RWPE1 (cell line): ENCODE results near the gene NFIA.

Experiments
- CTCF ChIA-PET: fragments of 350-600 bp; sonication (Branson Sonifier 250); formaldehyde crosslinking; extraction: SDS; loops from one replicate; lab custom pipeline; 2021; lab: Yijun Ruan, JAX
- POLR2A ChIA-PET: fragments of 400-600 bp; formaldehyde crosslinking; extraction: SDS; loops from one replicate; lab custom pipeline; 2020; ENCODE audit warnings: antibody characterized with exemption; ENCODE audit not compliant: low non-redundant PET; lab: Yijun Ruan, JAX
- DNase-seq: peaks from one replicate; pipeline ENCODE4 v3.0.0; 2012; ENCODE audit warnings: low spot score
- H3K27ac ChIP-seq: fragments of 450-650 bp; 2 replicates; pipeline ENCODE4 v1.5.1; 2017
- TF ChIP-seq, protein P1 (sequence below): fragments of 450-650 bp; conservative IDR thresholded peaks from 2 replicates; pipeline ENCODE4 v1.5.1; 2017; ENCODE audit warnings: low read depth, mild to moderate bottlenecking

The NFIA gene

DNA sequence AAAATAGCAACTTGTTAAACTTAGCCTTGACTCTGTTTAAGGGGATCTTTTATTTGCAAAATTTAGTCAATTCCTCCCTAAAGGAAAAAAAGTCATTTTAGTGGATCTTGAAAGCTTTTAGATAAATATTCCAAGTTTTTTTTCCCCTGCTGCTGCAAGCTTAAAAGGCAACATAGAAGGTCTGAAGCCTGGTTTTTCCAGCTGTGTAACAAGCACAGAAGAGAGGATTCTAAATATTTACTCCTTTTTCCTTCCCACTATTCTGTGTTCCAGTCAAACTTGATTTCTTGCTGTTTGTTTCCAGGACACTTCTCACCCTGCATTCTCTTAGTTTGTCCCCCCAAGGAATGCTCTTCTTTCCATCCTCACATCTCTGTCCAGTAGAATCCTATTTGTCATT, 86.7 kb downstream of the NFIA start:
- CTCF ChIA-PET = no interaction called here
- H3K27ac ChIP-seq = no peak overlapping the region
- no peak for DNase-seq
- POLR2A ChIA-PET = no interaction called here
- TF ChIP-seq, protein P1, sequence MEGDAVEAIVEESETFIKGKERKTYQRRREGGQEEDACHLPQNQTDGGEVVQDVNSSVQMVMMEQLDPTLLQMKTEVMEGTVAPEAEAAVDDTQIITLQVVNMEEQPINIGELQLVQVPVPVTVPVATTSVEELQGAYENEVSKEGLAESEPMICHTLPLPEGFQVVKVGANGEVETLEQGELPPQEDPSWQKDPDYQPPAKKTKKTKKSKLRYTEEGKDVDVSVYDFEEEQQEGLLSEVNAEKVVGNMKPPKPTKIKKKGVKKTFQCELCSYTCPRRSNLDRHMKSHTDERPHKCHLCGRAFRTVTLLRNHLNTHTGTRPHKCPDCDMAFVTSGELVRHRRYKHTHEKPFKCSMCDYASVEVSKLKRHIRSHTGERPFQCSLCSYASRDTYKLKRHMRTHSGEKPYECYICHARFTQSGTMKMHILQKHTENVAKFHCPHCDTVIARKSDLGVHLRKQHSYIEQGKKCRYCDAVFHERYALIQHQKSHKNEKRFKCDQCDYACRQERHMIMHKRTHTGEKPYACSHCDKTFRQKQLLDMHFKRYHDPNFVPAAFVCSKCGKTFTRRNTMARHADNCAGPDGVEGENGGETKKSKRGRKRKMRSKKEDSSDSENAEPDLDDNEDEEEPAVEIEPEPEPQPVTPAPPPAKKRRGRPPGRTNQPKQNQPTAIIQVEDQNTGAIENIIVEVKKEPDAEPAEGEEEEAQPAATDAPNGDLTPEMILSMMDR = no peak

DNA sequence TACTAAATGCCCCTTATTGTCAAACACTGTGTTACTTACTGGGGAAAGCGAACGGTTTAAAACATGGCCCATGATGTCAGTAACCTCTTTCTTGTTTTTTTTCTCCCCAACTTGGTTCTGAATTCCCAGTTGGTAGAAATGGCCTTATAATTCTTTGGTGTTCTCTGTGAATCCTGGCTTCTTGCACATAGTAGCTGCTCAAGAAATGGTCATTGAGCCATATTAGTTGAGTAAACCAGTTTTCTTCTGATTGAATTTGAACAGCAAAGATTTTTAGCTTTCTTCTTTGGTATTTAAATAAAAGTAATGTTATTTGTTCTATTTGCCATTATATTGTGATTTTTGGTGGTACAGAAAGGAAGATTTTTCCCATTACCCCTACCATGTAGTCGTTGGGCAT, 87.3 kb downstream of the NFIA start:
- ChIA-PET CTCF (no interaction called here), POLR2A (no interaction called here)
- TF ChIP-seq, protein P1 = no peak
- no peak for DNase-seq
- H3K27ac ChIP-seq = no peak overlapping the region

DNA sequence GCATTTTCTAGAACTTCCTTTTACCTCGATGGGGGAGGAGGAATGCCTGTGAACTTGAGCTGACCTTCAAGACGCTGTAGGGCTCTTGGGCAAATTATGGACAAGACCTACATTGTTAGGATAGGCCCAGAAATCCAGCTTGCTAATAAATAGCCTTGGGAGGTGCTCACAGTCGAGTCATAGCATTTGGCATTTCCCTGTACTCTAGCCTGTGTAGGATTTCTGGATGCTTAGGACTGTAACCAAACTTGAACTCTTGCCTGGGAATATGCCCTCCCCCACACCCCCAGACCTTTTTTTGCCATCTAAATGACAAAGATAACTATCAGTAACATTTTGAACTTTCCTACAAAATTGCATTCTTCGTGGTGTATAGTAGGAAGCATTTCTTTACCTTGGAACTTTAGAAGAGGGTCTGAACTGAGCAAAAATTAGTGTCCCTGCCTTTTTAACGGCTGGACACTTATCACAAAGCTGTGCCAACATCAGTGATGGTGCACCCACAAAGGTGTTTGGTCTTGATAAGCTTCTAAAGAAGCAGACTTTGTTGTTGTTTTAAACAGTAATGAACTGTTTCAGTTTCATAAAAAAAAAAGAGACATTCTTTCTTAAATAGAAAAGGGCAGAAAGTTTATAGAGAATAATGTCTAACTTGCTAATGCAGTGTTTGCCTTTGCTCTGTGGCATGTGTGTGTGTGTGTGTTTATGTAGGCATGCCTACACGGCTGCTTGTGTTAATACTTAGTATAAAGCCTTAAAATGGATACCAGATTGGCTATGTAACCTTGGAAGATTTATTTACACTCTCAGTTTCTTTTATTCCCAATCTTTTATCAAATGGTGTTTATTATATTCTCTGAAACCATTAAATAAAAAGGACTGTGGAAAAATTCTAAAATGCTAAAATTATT, 88.2 kb downstream of the NFIA start:
- ChIA-PET CTCF (no interaction called here), POLR2A (no interaction called here)
- peak; percentile 33 for DNase-seq
- TF ChIP-seq, protein P1 = no peak
- H3K27ac ChIP-seq = no peak overlapping the region

DNA sequence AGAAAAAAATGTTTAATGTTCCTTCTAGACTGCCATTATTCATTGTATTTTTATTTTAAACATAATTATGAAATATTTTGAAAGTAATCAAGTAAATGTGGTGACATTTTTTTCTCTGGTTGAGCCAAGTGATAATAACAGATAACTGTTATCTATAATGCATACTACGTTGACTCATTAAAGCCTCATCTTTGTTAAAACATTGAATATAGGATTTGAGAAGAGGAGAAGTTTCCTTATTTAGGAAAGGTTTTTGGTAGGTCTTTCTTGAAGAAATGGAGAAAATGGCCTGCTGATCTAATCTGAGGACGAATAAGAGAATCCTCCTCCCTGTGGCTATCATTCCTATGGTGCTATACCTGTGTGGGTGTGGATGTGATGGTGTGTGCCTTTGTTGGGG, 89.0 kb downstream of the NFIA start:
- CTCF ChIA-PET = no interaction called here
- H3K27ac ChIP-seq = no peak overlapping the region
- TF ChIP-seq, protein P1 = no peak
- no peak for DNase-seq
- POLR2A ChIA-PET = no interaction called here

DNA sequence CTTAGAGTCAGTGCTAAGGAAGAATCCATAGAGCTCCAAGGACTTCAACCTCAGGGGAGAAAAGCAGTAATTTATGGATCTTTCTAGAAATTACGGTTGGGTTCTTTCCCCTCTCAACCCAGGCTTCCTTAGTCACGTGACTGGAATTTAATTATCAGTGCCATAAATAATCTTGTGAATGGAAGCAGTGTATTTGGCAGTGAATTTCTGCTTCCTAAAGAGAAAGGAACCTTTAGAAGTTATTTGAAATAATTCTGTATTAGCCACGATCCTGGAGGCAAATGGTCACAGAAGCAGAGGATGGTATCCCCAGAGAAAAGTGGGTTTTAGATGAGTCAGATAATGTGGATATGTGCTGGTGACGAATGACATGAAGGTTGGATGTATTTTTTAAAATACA, 89.6 kb downstream of the NFIA start:
- no peak overlapping the region for H3K27ac ChIP-seq
- TF ChIP-seq, protein P1 = no peak
- CTCF ChIA-PET = no interaction called here
- no peak for DNase-seq
- POLR2A ChIA-PET = no interaction called here

DNA sequence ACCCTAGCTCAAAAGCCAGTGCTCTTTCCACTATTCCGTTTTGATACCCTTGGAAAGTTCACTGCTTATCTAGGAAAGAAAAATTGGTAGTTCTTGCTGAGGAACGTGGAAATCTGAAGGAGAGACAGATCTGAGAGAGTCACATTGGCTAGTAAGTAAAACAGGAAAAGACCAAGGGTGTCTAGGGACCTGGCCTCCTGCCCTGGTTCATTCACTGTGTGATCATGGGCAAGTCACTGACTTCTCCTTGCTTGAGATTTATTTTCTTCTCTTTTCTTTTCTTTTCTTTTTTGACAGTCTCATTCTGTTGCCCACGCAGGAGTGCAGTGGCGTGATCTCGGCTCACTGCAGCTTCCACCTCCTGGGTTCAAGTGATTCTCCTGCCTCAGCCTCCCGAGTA, 90.8 kb downstream of the NFIA start:
- CTCF ChIA-PET = no interaction called here
- no peak overlapping the region for H3K27ac ChIP-seq
- no peak for DNase-seq
- POLR2A ChIA-PET = no interaction called here
- TF ChIP-seq, protein P1 = no peak
